Esophagus muscularis mucosa (tissue), 4 donors: ENCODE data around the gene PRKCQ.

Experiments used
- CTCF ChIP-seq, 3 experiments: fragments of 200-600 bp in 2 of 3; fragments of 450-650 bp in 1 of 3; sonication (generic) in 2 of 3; IDR thresholded peaks; one replicate each; pipeline ENCODE4 v1.5.1; 2017 to 2019; ENCODE audit warnings: antibody characterized with exemption in 3 of 3, mild to moderate bottlenecking in 2 of 3, moderate library complexity in 1 of 3
- EP300 ChIP-seq: sonication (generic); formaldehyde crosslinking; IDR thresholded peaks from one replicate; pipeline ENCODE4 v1.6.1; 2017; ENCODE audit warnings: antibody characterized with exemption
- POLR2A ChIP-seq: fragments of 450-650 bp; IDR thresholded peaks from one replicate; pipeline ENCODE4 v1.6.1; 2017; ENCODE audit warnings: antibody characterized with exemption, moderate library complexity, mild to moderate bottlenecking, low read depth
- POLR2AphosphoS5 ChIP-seq, 2 donors: sonication (generic); formaldehyde crosslinking; IDR thresholded peaks; one replicate each; pipeline ENCODE4 v1.6.1; 2017; ENCODE audit warnings: antibody characterized with exemption in 2 of 2

- TF ChIP-seq POLR2A (no peak), CTCF (IDR thresholded peaks at IDR 0.05) (no peak), EP300 (no peak), POLR2AphosphoS5 (IDR thresholded peaks at IDR 0.05) (no peak)
These were observed 37.4 kb upstream of the PRKCQ start for GRCh38 chr10:6617309-6618076.
